Aorta (tissue), 5 donors: Measurements from ENCODE around the gene FBXO10. TPM values are rescaled to one million over a fixed set of nuclear protein-coding genes. Genes with fewer than 3 reads are reported as not detected.

Experiments used
- ATAC-seq: fragments of 200-7000 bp; cut with Tn5 transposase; one replicate; pipeline ENCODE4 v1.9.1; 2022; ENCODE audit warnings: moderate library complexity; ENCODE audit not compliant: low FRiP score
- DNase-seq, 2 donors: peaks; one replicate each; pipeline ENCODE4 v3.0.0-alpha.2; 2020
- H3K27ac ChIP-seq, 2 donors: one replicate each; pipeline ENCODE4 v1.5.1; 2013; ENCODE audit warnings: low read length in 2 of 2, mild to moderate bottlenecking in 2 of 2, moderate library complexity in 2 of 2, control low read depth in 1 of 2, inconsistent platforms in 1 of 2, low read depth in 1 of 2
- H3K27me3 ChIP-seq, 2 donors: one replicate each; pipeline ENCODE4 v1.6.1; 2013; ENCODE audit warnings: control low read depth in 1 of 2, low read length in 1 of 2, mild to moderate bottlenecking in 1 of 2, moderate library complexity in 1 of 2; ENCODE audit not compliant: insufficient read depth in 2 of 2, control insufficient read depth in 1 of 2
- H3K36me3 ChIP-seq, 2 donors: one replicate each; pipeline ENCODE4 v1.6.1; 2013; ENCODE audit warnings: control low read depth in 1 of 2, low read length in 1 of 2, mild to moderate bottlenecking in 1 of 2; ENCODE audit not compliant: insufficient read depth in 2 of 2, control insufficient read depth in 1 of 2
- H3K4me1 ChIP-seq, 2 donors: one replicate each; pipeline ENCODE4 v1.6.1; 2013; ENCODE audit warnings: low read length in 2 of 2, control low read depth in 1 of 2, mild to moderate bottlenecking in 1 of 2, moderate library complexity in 1 of 2; ENCODE audit not compliant: insufficient read depth in 2 of 2, control insufficient read depth in 1 of 2
- H3K4me3 ChIP-seq, 2 donors: one replicate each; pipeline ENCODE4 v1.5.1; 2013; ENCODE audit warnings: low read length in 2 of 2, control low read depth in 1 of 2, mild to moderate bottlenecking in 1 of 2
- H3K9me3 ChIP-seq: one replicate; pipeline ENCODE4 v1.6.1; 2013; ENCODE audit warnings: mild to moderate bottlenecking, low read length; ENCODE audit not compliant: control insufficient read depth
- WGBS, 2 donors: extraction: QIAGEN DNeasy Blood & Tissue Kit; methylation state at CpG; one replicate each; pipeline ENCODE4 v1.1.7; 2013; 5-methylcytosine and 5-hydroxymethylcytosine counted together
- intact Hi-C, 2 donors: fragments of 100-400 bp; cut with DNase I; formaldehyde crosslinking; loops; one replicate each; pipeline versions ENCODE4 v1.14.2 to v1.15.0; 2022
- polyA plus RNA-seq, 2 donors: library from polyadenylated mRNA; stranded (reverse); fragments of 200-250 nt; gene quantifications; one replicate each; pipeline ENCODE4 v1.2.3, GENCODE V29; 2013
- total RNA-seq, 2 donors: library from RNA; stranded (reverse); fragmentation: NEBNext Ultra II Directional; extraction: Animal tissue kit (Norgen Biotek cat#: 25700); gene quantifications; one replicate each; pipeline ENCODE4 v1.2.1, GENCODE V29; 2021
- donor health status: healthy with polysubstance abuse.
- donor health status: Bipolar disorder and iron deficiency.
- donor health status: DM: no; HTN: no; CAD: no.
- donor health status: DM: no; HTN: no; CAD: no.
- donor health status: DM: yes; HTN: yes; CAD: no.

The FBXO10 gene
- total and polyA plus RNA-seq, 4 donors: 0.38 to 7.8 (median 6.8) TPM

DNA sequence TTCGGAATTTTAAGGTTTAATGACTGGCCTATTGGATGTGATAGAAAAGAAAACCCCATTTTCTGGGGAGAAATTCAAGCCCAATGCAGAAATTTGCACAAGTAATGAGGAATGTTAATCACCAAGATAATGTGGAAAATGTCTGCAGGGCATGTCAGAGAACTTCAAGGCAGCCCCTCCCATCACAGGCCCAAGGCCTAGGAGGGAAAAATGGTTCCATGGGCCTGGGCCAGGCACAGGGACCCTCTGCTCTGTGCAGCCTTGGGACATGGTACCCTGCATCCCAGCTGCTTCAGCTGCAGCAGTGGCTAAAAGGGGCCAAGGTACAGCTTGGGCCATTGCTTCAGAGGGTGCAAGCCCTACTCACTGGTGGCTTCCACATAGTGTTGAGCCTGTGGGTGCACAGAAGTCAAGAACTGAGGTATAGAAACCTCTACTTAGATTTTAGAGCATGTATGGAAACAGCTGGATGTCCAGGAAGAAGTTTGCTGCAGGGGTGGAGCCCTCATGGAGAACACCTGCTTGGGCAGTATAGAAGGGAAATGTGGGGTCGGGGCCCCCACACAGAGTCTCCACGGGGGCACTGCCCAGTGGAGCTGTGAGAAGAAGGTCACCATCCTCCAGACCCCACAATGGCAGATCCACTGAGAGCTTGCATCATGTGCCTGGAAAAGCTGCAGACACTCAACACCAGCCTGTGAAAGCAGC, 12.2 kb downstream of the FBXO10 start:
- Histone ChIP-seq H3K27ac (no peak overlapping the region), H3K4me3 (no peak overlapping the region), H3K36me3 (peaks cover 0 to 1% of the 10 kb centered on the region in 2 donors), H3K9me3 (no peaks in the 10 kb centered on the region), H3K4me1 (no peaks in the 10 kb centered on the region), H3K27me3 (no peaks in the 10 kb centered on the region)
- ATAC-seq (no peak), DNase-seq (no peak)
- 62 to 65% methylated on average over 3 of the region's 3 CpGs for WGBS, 2 donors
- intact Hi-C loops: no loop called here

- no peak overlapping the region for H3K27ac ChIP-seq
- WGBS, 2 donors: 85 to 88% methylated on average over 1 of the region's 1 CpG
- ATAC-seq (no peak), DNase-seq (no peak)
- no peaks in the 10 kb centered on the region for H3K9me3 ChIP-seq
- no peaks in the 10 kb centered on the region for H3K27me3 ChIP-seq
- H3K36me3 ChIP-seq: peaks cover 0 to 1% of the 10 kb centered on the region in 2 donors
- intact Hi-C loops: no loop called here
- H3K4me1 ChIP-seq: no peaks in the 10 kb centered on the region
- H3K4me3 ChIP-seq: no peak overlapping the region
Observed at GRCh38 chr9:37562826-37563225, 13.4 kb downstream of the FBXO10 start.

- no peak overlapping the region for H3K27ac ChIP-seq
- WGBS, 2 donors: 69 to 89% methylated on average over 2 of the region's 2 CpGs
- intact Hi-C loops: no loop called here
- no peak overlapping the region for H3K4me3 ChIP-seq
- no peaks in the 10 kb centered on the region for H3K9me3 ChIP-seq
- no peak for ATAC-seq
- DNase-seq: no peak
- no peaks in the 10 kb centered on the region for H3K4me1 ChIP-seq
- H3K27me3 ChIP-seq: no peaks in the 10 kb centered on the region
- peaks cover 0 to 1% of the 10 kb centered on the region in 2 donors for H3K36me3 ChIP-seq
Observed at GRCh38 chr9:37561682-37562081, 14.5 kb downstream of the FBXO10 start.

DNA sequence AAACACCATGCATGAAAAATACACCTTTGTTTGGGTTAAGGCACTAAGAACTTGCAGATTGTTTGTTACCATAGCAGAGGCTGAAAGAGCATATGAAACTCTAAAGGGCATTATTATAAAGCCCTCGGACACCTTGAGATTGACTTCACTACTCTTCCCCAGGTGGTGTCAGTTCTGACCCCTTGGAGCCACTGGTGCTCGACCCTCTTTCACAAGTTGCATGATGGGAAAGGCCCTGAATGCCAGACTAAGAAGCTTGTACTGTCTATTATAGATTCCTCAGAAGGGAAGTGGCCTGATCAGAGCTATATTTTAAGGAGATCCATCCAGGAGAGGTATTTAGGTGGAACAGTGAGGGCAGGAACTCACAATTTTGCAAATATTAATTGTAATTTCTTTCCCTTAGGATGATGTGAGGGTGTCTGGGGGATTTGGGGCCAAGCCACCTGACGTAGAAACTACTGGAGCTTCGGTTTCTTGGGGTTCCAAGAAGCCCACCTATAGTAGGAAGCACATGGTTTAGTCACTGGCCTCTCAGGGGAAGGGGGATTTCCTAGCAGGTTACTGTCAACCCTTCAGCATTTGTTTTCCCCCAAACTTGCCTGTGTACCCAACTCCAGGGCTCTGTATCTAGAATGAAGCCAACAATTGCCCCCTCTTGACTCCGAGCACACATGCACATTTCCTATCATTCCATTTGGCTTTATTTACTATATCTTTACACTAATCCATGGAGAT, 16.2 kb downstream of the FBXO10 start:
- H3K36me3 ChIP-seq: peaks cover 0 to 1% of the 10 kb centered on the region in 2 donors
- no peaks in the 10 kb centered on the region for H3K9me3 ChIP-seq
- H3K27me3 ChIP-seq: no peaks in the 10 kb centered on the region
- H3K27ac ChIP-seq: no peak overlapping the region
- intact Hi-C loops: loop anchor here in 1 of 2 donors (10.0 kb wide), 1 partner anchor 45 kb away; no protein-coding TSS in a partner anchor
- no peak overlapping the region for H3K4me3 ChIP-seq
- ATAC-seq (no peak), DNase-seq (no peak)
- H3K4me1 ChIP-seq: no peaks in the 10 kb centered on the region
- 95 to 97% methylated on average over 5 of the region's 5 CpGs for WGBS, 2 donors

DNA sequence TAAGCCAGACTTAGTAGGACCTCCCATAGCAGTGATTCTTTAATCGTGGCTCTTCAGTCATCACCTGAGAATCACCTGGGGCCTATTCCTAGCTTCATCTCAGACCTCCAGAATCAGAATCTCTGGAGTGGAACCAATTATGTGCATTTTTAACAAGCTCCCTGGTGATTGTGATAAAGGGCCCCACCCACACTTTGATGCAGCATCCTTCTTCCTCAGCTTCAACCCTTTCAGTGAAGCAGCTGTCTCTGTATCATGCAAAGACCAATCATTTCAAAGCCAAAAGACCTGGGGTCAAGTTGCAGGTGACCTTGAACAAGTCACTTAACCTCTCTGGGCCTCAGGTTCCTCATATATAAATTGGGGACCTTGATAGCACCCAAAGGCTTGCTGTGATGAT, 17.1 kb downstream of the FBXO10 start:
- Histone ChIP-seq H3K4me1 (no peaks in the 10 kb centered on the region), H3K27me3 (no peaks in the 10 kb centered on the region), H3K9me3 (no peaks in the 10 kb centered on the region), H3K4me3 (no peak overlapping the region), H3K36me3 (peaks cover 0 to 1% of the 10 kb centered on the region in 2 donors), H3K27ac (no peak overlapping the region)
- DNase-seq: no peak
- ATAC-seq: no peak
- intact Hi-C loops: loop anchor here in 1 of 2 donors (10.0 kb wide), 1 partner anchor 46 kb away; no protein-coding TSS in a partner anchor
- 81 to 91% methylated on average over 1 of the region's 1 CpG for whole genome bisulfite sequencing, 2 donors

DNA sequence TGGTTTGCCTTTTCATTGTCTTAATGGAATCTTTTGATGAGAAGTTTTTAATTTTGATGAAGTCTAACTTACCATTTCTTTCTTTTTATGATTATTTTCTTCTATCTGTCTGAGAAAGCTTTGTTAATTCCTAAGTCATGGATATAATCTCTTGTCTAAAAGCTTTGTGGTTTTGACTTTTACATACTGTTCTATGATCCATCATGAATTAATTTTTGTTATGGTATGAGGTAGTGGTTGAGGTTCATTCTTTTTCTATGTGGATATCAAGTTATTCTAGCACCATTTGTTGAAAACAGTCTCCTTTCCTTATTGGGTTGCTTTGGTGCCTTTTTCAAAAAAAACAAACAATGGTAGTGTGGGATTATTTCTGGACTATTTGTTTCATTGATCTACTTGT, 20.4 kb downstream of the FBXO10 start:
- ATAC-seq (no peak), DNase-seq (no peak)
- H3K36me3 ChIP-seq: no peaks in the 10 kb centered on the region
- no peaks in the 10 kb centered on the region for H3K27me3 ChIP-seq
- no peak overlapping the region for H3K27ac ChIP-seq
- intact Hi-C loops: loop anchor here in 1 of 2 donors (10.0 kb wide), 1 partner anchor 49 kb away; no protein-coding TSS in a partner anchor
- no peaks in the 10 kb centered on the region for H3K4me1 ChIP-seq
- no peaks in the 10 kb centered on the region for H3K9me3 ChIP-seq
- H3K4me3 ChIP-seq: no peak overlapping the region

DNA sequence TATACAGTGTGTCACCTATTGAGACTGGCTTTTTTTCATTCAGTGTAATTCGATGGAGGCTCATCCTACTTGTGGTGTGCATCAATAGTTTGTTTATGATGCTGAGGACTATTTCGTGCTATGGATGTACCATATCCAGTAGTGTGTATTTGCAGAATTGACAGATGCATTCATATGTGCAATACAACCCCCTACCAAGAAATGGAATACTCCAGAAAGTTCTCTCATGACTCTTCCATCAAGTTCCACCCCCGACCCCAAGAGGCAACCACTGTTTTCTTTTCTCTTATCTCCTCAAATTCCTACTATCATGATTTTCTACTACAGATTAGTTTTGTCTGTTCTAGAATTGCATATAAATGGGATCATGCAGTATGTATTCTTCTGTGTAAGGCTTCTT, 21.9 kb downstream of the FBXO10 start:
- Histone ChIP-seq H3K27me3 (no peaks in the 10 kb centered on the region), H3K27ac (no peak overlapping the region), H3K4me3 (no peak overlapping the region), H3K9me3 (no peaks in the 10 kb centered on the region), H3K4me1 (no peaks in the 10 kb centered on the region), H3K36me3 (no peaks in the 10 kb centered on the region)
- DNase-seq (no peak), ATAC-seq (no peak)
- 81 to 86% methylated on average over 3 of the region's 3 CpGs for WGBS, 2 donors
- intact Hi-C loops: loop anchor here in 1 of 2 donors (10.0 kb wide), 1 partner anchor 50 kb away; no protein-coding TSS in a partner anchor

- Histone ChIP-seq H3K27me3 (no peaks in the 10 kb centered on the region), H3K9me3 (no peaks in the 10 kb centered on the region), H3K36me3 (no peaks in the 10 kb centered on the region), H3K27ac (no peak overlapping the region), H3K4me3 (no peak overlapping the region), H3K4me1 (no peaks in the 10 kb centered on the region)
- DNase-seq (no peak), ATAC-seq (no peak)
- WGBS, 2 donors: 85 to 91% methylated on average over 2 of the region's 2 CpGs
- intact Hi-C loops: loop anchor here in 1 of 2 donors (10.0 kb wide), 1 partner anchor 53 kb away; no protein-coding TSS in a partner anchor
Observed at GRCh38 chr9:37551888-37552287, 24.3 kb downstream of the FBXO10 start.
